ENCODE measurements around the gene ST6GALNAC3. TPM values are rescaled to one million over a fixed set of nuclear protein-coding genes. Genes with fewer than 3 reads are reported as not detected.

The ST6GALNAC3 gene
- total RNA-seq, 1 experiment from 2014 or later, result 1.9 TPM

Other genes with a start within 250 kb of the ST6GALNAC3 start
- gene ASB17, start 142.3 kb upstream of the ST6GALNAC3 start, total RNA-seq (2014; rRNA removed; shearing (Covaris generic)), result not detected in 2 replicates

Measured in A172 (cell line).